Bone marrow (tissue), 2 donors: ENCODE data around the gene FBXO41.
"Not testable (repeated sequence)": the region's sequence is repeated elsewhere in the genome, so short reads cannot be mapped to it uniquely, and the experiment has no call there.

Experiments used
- DNase-seq, 2 donors: peaks; one replicate each; lab custom pipeline; 2025; lab: John Stamatoyannopoulos, UW

FBXO41 gene

GRCh38 chr2:73286134-73286655 is 1.9 kb upstream of the FBXO41 start:
- DNase-seq = no peak

GRCh38 chr2:73285159-73285739 is 971 bp upstream of the FBXO41 start:
- peak in 1 of 2 donors; percentile 70 for DNase-seq

- peak in 1 of 2 donors; percentile 35 for DNase-seq
Measured at GRCh38 chr2:73283545-73284295, 558 bp downstream of the FBXO41 start.

- DNase-seq = no peak
Measured at GRCh38 chr2:73282924-73283544, 1.2 kb downstream of the FBXO41 start.

- no peak for DNase-seq
Measured at GRCh38 chr2:73281244-73281643, 3.0 kb downstream of the FBXO41 start.

- DNase-seq = no peak
Measured at GRCh38 chr2:73279852-73280251, 4.4 kb downstream of the FBXO41 start.

- DNase-seq = no peak
Measured at GRCh38 chr2:73272270-73272669, 12.0 kb downstream of the FBXO41 start.

GRCh38 chr2:73269686-73270465 is 14.4 kb downstream of the FBXO41 start:
- no peak for DNase-seq

GRCh38 chr2:73268830-73269685 is 15.2 kb downstream of the FBXO41 start:
- DNase-seq = no peak

GRCh38 chr2:73268366-73268829 is 15.9 kb downstream of the FBXO41 start:
- no peak for DNase-seq

- no peak for DNase-seq
Measured at GRCh38 chr2:73267008-73267407, 17.3 kb downstream of the FBXO41 start.

- DNase-seq = no peak
Measured at GRCh38 chr2:73266061-73266901, 18.0 kb downstream of the FBXO41 start.

- DNase-seq = no peak
Measured at GRCh38 chr2:73265298-73266060, 18.8 kb downstream of the FBXO41 start.

- no peak for DNase-seq
Measured at GRCh38 chr2:73264783-73265182, 19.5 kb downstream of the FBXO41 start.

- DNase-seq = no peak
Measured at GRCh38 chr2:73264332-73264606, 20.0 kb downstream of the FBXO41 start.

- DNase-seq = no peak
Measured at GRCh38 chr2:73263540-73264331, 20.5 kb downstream of the FBXO41 start.

GRCh38 chr2:73262691-73263429 is 21.4 kb downstream of the FBXO41 start:
- not testable (repeated sequence) for DNase-seq

- DNase-seq = no peak
Measured at GRCh38 chr2:73262108-73262651, 22.1 kb downstream of the FBXO41 start.
